GM12801 (cell line): ENCODE results near the gene MLXIP.

Source experiments
- CTCF ChIP-seq: IDR thresholded peaks from one replicate; pipeline ENCODE4 v1.5.1; 2011; ENCODE audit warnings: control low read depth; ENCODE audit not compliant: insufficient read length; ENCODE audit errors: extremely low read depth

The MLXIP gene

GRCh38 chr12:122145505-122146330 is 67.2 kb downstream of the MLXIP start:
- TF ChIP-seq CTCF = no peak

GRCh38 chr12:122147514-122148290 is 69.1 kb downstream of the MLXIP start:
- no peak for TF ChIP-seq CTCF

- TF ChIP-seq CTCF = no peak
Observed at GRCh38 chr12:122148657-122149056, 70.1 kb downstream of the MLXIP start.

GRCh38 chr12:122150127-122150681 is 71.6 kb downstream of the MLXIP start:
- TF ChIP-seq CTCF = no peak

- no peak for TF ChIP-seq CTCF
Observed at GRCh38 chr12:122152754-122153153, 74.2 kb downstream of the MLXIP start.

- TF ChIP-seq CTCF = no peak
Observed at GRCh38 chr12:122155705-122156104, 77.1 kb downstream of the MLXIP start.

- TF ChIP-seq CTCF = no peak
Observed at GRCh38 chr12:122158700-122159285, 80.2 kb downstream of the MLXIP start.
